Adipocyte (in vitro differentiated cells): ENCODE measurements around the gene SAMSN1.
"Not testable (repeated sequence)": the region's sequence is repeated elsewhere in the genome, so short reads cannot be mapped to it uniquely, and the experiment has no call there.

Source experiments
- DNase-seq: peaks from one replicate; pipeline ENCODE4 v3.0.0-alpha.2; 2015; ENCODE audit warnings: low read depth
- H3K27me3 ChIP-seq: replicated peaks from 2 replicates; pipeline ENCODE4 v1.7.0; 2013; ENCODE audit warnings: mild to moderate bottlenecking, low read length, moderate library complexity; ENCODE audit not compliant: control insufficient read depth, insufficient read depth
- H3K36me3 ChIP-seq: 2 replicates; pipeline ENCODE4 v1.7.0; 2013; ENCODE audit warnings: low read length, mild to moderate bottlenecking, moderate library complexity; ENCODE audit not compliant: control insufficient read depth, insufficient read depth, severe bottlenecking
- H3K4me1 ChIP-seq: 2 replicates; pipeline ENCODE4 v1.7.0; 2013; ENCODE audit warnings: mild to moderate bottlenecking, low read length, moderate library complexity; ENCODE audit not compliant: control insufficient read depth, insufficient read depth
- H3K4me3 ChIP-seq: 2 replicates; pipeline ENCODE4 v1.7.0; 2013; ENCODE audit warnings: mild to moderate bottlenecking, low read length, moderate library complexity
- H3K9ac ChIP-seq: 2 replicates; pipeline ENCODE4 v1.7.0; 2013; ENCODE audit warnings: mild to moderate bottlenecking, low read length, moderate library complexity
- H3K9me3 ChIP-seq: 2 replicates; pipeline ENCODE4 v1.7.0; 2013; ENCODE audit warnings: mild to moderate bottlenecking, low read length, moderate library complexity; ENCODE audit not compliant: control insufficient read depth

SAMSN1 gene

DNA sequence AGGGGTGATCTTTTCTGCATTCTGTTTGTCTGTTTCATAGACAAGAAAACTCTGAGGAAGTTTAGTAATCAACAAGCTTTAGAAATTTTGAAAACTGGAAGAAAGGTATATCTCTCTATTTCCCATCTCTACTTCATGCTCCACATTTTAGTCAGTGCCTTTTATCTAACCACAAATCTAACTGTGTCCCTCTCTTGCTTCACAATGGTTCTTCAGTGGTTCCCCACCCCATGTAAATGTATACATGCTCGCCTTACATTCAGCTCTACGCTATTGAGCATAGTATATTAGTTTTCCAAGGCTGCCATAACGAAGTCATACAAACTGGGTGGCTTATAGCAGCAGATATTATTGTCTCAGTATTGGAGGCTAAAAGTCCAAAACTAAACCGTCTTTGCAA, 14.4 kb upstream of the SAMSN1 start:
- Histone ChIP-seq H3K9me3 (peaks cover 9% of the 10 kb centered on the region), H3K36me3 (no peaks in the 10 kb centered on the region), H3K9ac (no peak overlapping the region), H3K4me3 (no peak overlapping the region), H3K27me3 (no peaks in the 10 kb centered on the region), H3K4me1 (no peaks in the 10 kb centered on the region)
- DNase-seq, result no peak

DNA sequence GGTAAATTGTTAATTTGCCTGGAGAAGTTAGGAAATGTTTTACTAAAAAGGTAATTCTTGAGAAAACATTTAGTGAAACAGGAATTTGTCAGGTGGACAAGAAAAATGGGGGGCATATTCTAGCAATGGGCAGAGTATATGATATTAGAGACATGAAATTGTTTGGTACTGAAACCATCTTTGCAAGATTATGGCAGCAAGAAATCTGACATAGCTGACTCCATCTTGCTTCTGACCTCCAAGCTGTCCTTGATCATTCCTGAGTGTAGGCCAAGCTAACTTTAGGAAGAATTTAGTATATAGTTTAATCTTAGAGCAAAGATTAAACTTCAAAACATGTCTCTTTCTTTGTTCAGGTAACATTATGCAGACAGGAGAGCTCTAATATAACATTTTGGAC, 14.0 kb upstream of the SAMSN1 start:
- H3K4me3 ChIP-seq, result no peak overlapping the region
- no peaks in the 10 kb centered on the region for H3K4me1 ChIP-seq
- no peaks in the 10 kb centered on the region for H3K36me3 ChIP-seq
- no peaks in the 10 kb centered on the region for H3K27me3 ChIP-seq
- H3K9me3 ChIP-seq, result peaks cover 9% of the 10 kb centered on the region
- no peak for DNase-seq
- no peak overlapping the region for H3K9ac ChIP-seq

DNA sequence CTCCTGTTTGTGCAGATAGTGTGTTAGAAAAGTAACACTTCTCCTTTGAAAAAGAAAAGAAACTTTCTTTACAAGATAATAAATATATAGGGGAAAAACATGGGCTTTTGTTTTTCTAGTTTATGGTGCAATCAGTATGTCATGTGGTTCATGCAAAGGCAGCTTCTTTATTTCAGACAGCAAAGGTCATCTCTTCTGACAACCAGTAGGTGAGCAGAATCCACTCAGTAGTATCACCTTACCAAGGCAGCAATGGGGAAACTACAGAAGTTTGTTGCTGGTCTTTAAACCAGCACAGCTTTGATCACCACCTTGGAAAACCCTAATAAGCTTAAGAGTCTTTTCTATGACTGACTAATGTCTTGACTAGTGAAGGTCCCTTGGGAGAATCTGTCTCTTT, 13.0 kb upstream of the SAMSN1 start:
- Histone ChIP-seq H3K4me3 (no peak overlapping the region), H3K4me1 (no peaks in the 10 kb centered on the region)
- DNase-seq, result no peak

DNA sequence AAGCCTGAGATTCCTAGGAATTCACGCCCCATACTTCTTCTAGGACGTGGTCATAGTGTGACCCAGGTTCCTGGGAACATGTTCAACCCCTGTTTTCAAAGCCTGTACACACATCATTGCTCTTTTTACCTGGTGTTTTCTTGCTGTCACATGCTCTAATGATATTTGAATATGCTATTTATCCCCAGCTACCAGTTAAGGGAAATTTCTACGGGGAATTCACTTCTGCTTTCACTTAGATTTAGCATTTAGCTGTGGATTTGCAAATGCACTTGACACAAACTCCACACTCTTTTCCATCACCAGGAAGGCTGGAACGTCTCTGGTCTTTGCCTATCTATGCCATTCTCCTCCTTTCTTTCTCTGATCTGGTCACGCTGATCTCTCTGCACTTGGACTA, 11.3 kb upstream of the SAMSN1 start:
- Histone ChIP-seq H3K9me3 (peaks cover 9% of the 10 kb centered on the region), H3K27me3 (no peaks in the 10 kb centered on the region), H3K36me3 (no peaks in the 10 kb centered on the region), H3K4me1 (no peaks in the 10 kb centered on the region), H3K4me3 (no peak overlapping the region), H3K9ac (no peak overlapping the region)
- DNase-seq, result no peak

More for the DNA sequence above, 13.0 kb upstream of the SAMSN1 start:
- no peaks in the 10 kb centered on the region for H3K27me3 ChIP-seq
- H3K9me3 ChIP-seq, result peaks cover 9% of the 10 kb centered on the region
- no peaks in the 10 kb centered on the region for H3K36me3 ChIP-seq
- no peak overlapping the region for H3K9ac ChIP-seq

DNA sequence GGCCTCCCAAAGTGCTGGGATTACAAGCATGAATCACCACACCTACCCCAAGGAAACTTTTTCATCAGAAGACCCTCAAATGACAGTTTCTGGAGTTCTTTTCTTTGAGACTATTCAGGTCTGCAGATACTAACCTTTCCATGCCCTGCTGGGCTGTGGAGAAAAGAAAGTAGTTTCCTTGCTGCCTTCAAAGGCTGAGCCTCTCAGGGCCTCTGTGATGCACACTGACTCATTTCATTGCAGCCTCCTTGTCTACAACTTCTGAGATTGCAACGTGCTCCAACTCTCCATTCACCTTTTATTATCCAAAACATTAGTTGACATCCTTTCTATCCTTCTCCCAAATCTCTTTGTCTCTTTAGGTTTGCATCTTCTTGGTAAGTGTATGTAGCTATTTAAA, 8.8 kb upstream of the SAMSN1 start:
- Histone ChIP-seq H3K9ac (no peak overlapping the region), H3K4me1 (no peaks in the 10 kb centered on the region), H3K36me3 (no peaks in the 10 kb centered on the region), H3K4me3 (no peak overlapping the region), H3K9me3 (no peaks in the 10 kb centered on the region), H3K27me3 (no peaks in the 10 kb centered on the region)
- DNase-seq, result no peak

DNA sequence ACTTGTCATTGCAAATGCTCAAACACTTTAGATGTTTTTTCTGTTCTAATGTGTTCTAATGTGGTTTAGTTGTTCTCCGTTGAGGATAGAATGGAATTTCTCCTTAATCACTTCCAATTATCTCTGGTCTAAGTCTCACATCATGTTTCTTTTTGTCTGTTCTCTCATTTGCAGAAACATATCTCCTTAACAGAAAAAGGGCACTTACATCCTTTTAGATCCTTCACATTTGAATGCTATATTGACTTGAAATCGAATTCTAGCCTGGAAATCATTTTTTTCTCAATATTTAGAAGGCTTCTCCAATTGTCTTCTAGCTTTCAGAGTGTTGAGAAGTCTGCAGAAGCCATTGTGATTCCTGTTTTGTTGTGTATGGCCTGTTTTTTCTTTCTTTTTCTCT, 7.3 kb upstream of the SAMSN1 start:
- peaks cover 3% of the 10 kb centered on the region for H3K4me1 ChIP-seq
- H3K4me3 ChIP-seq, result no peak overlapping the region
- H3K27me3 ChIP-seq, result no peaks in the 10 kb centered on the region
- no peaks in the 10 kb centered on the region for H3K9me3 ChIP-seq
- no peaks in the 10 kb centered on the region for H3K36me3 ChIP-seq
- DNase-seq, result no peak
- no peak overlapping the region for H3K9ac ChIP-seq

DNA sequence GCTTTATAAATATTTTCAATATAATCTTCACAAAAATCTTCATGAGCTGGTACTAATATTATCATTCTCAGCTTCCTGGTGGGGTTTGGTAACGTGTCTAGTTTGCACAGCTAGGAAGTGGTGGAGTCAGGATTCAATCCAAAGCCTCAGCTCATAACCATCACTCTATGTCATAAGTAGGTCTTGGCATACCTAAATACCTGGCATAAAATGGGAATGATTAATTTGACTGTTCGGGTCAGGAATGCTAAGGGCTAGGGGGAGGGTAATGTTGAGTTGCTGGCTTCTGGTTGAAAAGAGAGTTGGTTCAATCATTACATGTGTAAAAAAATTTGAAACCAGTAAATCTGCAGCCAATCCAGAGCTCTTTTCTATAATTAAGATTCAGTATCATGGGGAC, 5.6 kb upstream of the SAMSN1 start:
- no peak for DNase-seq
- no peaks in the 10 kb centered on the region for H3K9me3 ChIP-seq
- H3K9ac ChIP-seq, result no peak overlapping the region
- no peaks in the 10 kb centered on the region for H3K36me3 ChIP-seq
- no peaks in the 10 kb centered on the region for H3K27me3 ChIP-seq
- no peak overlapping the region for H3K4me3 ChIP-seq
- H3K4me1 ChIP-seq, result peaks cover 10% of the 10 kb centered on the region

DNA sequence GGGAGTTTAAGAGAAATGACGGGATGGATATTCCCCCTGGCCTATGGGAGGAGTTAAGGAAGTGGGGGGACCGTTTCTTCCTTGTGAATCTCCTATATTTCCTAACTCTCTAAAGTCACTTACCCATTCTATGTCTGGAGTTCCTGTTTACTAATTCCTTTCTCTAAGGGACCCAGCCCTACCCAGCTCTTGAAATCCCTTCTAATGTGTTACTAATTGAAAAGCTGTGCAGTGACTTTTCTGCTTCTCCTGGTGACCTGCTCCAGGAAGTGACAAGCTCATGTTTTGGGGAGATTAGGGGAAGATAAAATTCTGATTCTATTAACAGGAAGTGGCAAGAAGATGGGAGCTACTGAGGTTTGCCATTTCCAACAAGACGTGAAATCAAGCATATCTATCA, 4.0 kb upstream of the SAMSN1 start:
- Histone ChIP-seq H3K9ac (no peak overlapping the region), H3K9me3 (no peaks in the 10 kb centered on the region), H3K4me1 (peaks cover 10% of the 10 kb centered on the region), H3K36me3 (no peaks in the 10 kb centered on the region), H3K4me3 (no peak overlapping the region), H3K27me3 (no peaks in the 10 kb centered on the region)
- DNase-seq, result no peak

DNA sequence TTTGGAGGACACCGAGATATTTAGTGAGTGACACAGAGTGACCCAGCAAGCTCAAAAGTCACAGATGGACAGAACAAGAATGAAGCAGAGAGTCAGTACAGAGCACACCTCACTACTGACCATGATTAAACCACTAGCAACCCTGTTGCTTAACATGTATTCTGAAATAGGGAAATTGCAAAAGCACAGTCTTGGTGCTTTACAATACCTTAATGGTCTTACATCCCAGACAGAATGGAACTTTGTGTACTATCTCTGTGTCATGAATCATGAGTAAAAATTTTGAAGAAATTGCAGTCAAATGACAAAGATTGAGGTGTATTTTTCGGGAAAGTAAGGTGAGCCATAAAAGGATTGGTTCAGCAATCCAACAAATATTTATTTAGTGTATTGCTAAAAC, 2.7 kb upstream of the SAMSN1 start:
- no peaks in the 10 kb centered on the region for H3K9me3 ChIP-seq

DNA sequence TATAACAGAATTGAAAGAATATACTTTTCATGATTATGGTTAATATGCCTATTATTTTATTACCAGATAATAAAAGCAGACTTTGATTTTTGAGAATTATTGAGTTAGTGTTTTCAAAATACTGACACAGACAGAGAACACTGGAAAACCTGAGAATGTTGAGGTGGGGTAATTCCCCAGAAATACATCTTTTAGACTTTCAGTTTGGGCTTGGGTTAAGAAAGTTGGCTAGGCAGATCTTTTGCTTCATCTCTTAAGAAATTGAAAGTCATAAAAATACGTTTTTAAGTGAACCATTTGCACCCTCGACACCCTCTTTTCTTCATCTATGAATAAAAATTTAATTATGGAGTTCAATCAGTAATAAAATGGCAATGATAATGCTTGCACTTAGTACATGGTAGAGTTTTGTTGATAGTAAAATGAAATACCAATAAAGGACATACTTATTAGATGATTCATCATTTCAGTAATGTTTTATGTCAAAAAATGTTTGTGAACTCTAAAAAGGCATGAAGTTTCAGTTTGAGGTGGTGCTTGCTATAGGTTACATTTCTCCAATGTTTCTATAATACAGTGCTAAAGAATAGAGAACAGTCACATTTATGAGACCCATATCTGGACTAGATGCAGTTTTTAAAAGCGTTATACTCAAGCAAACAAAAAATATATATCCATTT, 1.9 kb upstream of the SAMSN1 start:
- Histone ChIP-seq H3K4me3 (no peak overlapping the region), H3K9me3 (no peaks in the 10 kb centered on the region), H3K4me1 (peaks cover 10% of the 10 kb centered on the region)

More for the DNA sequence above, 2.7 kb upstream of the SAMSN1 start:
- no peak for DNase-seq
- H3K4me1 ChIP-seq, result peaks cover 10% of the 10 kb centered on the region
- no peak overlapping the region for H3K4me3 ChIP-seq
- no peaks in the 10 kb centered on the region for H3K27me3 ChIP-seq
- H3K9ac ChIP-seq, result no peak overlapping the region
- H3K36me3 ChIP-seq, result no peaks in the 10 kb centered on the region

DNA sequence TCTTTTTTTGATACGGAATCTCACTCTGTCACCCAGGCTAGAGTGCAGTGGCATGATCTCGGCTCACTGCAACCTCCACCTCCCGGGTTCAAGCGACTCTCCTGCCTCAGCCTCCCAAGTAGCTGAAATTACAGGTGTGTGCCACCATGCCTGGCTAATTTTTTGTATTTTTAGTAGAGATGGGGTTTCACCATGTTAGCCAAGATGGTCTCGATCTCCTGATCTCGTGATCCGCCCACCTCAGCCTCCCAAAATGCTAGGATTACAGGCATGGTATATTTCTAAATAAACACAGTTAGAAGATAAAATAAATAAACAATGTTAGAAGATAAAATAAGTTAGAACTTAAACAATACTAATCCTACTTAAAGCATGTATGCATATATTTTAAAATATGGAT, 604 bp upstream of the SAMSN1 start:
- peaks cover 10% of the 10 kb centered on the region for H3K4me1 ChIP-seq
- H3K4me3 ChIP-seq, DNase-seq, H3K9me3 ChIP-seq, H3K9ac ChIP-seq, H3K36me3 ChIP-seq, H3K27me3 ChIP-seq: not testable (repeated sequence)

More for the DNA sequence above, 1.9 kb upstream of the SAMSN1 start:
- Histone ChIP-seq H3K9ac (peak overlapping the region; percentile 9), H3K27me3 (no peaks in the 10 kb centered on the region), H3K36me3 (no peaks in the 10 kb centered on the region)
- no peak for DNase-seq

DNA sequence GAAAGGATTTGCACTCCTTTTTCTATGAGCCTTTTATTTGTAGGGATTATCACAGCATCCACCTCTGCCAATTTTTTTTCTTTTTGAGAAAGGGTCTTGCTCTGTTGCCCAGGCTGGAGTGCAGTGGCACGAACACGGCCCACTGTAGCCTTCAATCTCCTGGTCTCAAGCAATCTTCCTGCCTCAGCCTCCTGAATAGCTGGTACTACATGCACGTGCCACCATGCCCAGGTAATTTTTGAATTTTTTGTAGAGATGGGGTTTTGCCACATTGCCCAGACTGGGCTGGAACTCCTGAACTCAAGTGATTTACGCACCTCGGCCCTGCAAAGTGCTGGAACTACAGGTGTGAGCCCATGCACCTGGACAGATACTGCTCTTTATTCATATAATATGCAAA, 2.1 kb downstream of the SAMSN1 start:
- Histone ChIP-seq H3K36me3 (no peaks in the 10 kb centered on the region), H3K4me1 (peaks cover 10% of the 10 kb centered on the region), H3K9ac (no peak overlapping the region), H3K9me3 (no peaks in the 10 kb centered on the region), H3K4me3 (no peak overlapping the region), H3K27me3 (no peaks in the 10 kb centered on the region)
- no peak for DNase-seq
